Skeletal muscle tissue (tissue), 4 donors: ENCODE measurements around the gene FOXP1. TPM values are rescaled to one million over a fixed set of nuclear protein-coding genes. Genes with fewer than 3 reads are reported as not detected.
A peak's percentile ranks its signal among the peaks of the same experiment; 100 is the strongest.
"Not testable (repeated sequence)": the region's sequence is repeated elsewhere in the genome, so short reads cannot be mapped to it uniquely, and the experiment has no call there.

Experiments used
- H3K27ac ChIP-seq: one replicate; pipeline ENCODE4 v1.7.0; 2013; ENCODE audit warnings: mild to moderate bottlenecking, low read depth, low read length, inconsistent platforms
- H3K27me3 ChIP-seq, 3 donors: one replicate each; pipeline ENCODE4 v1.7.0; 2013; ENCODE audit warnings: low read length in 3 of 3; ENCODE audit not compliant: control insufficient read depth in 3 of 3, insufficient read depth in 3 of 3
- H3K36me3 ChIP-seq, 3 donors: one replicate each; pipeline ENCODE4 v1.7.0; 2013; ENCODE audit warnings: low read length in 3 of 3; ENCODE audit not compliant: control insufficient read depth in 3 of 3, insufficient read depth in 3 of 3
- H3K4me1 ChIP-seq, 3 donors: one replicate each; pipeline ENCODE4 v1.7.0; 2013; ENCODE audit warnings: low read length in 3 of 3, mild to moderate bottlenecking in 3 of 3; ENCODE audit not compliant: control insufficient read depth in 3 of 3, insufficient read depth in 3 of 3
- H3K4me3 ChIP-seq, 3 donors: one replicate each; pipeline ENCODE4 v1.7.0; 2013; ENCODE audit warnings: low read length in 3 of 3
- H3K9ac ChIP-seq, 3 donors: one replicate each; pipeline ENCODE4 v1.7.0; 2013; ENCODE audit warnings: low read length in 3 of 3, mild to moderate bottlenecking in 3 of 3, moderate library complexity in 2 of 3, low read depth in 1 of 3
- H3K9me3 ChIP-seq, 3 donors: one replicate each; pipeline ENCODE4 v1.7.0; 2013; ENCODE audit warnings: low read length in 3 of 3; ENCODE audit not compliant: control insufficient read depth in 3 of 3
- total RNA-seq: library from RNA; depleted of rRNA; stranded (reverse); fragments of >200 nt; gene quantifications from one replicate; pipeline ENCODE4 v1.2.3, GENCODE V29; 2014
- donor health status: Osteomylitis.

FOXP1 gene
- total RNA-seq, 1 donor from 2014 or later, result 36.0 TPM

- H3K9me3 ChIP-seq, result no peaks in the 10 kb centered on the region
Measured at GRCh38 chr3:71541313-71541712, 42.2 kb downstream of the FOXP1 start.

GRCh38 chr3:71537211-71537611, 46.3 kb downstream of the FOXP1 start:
- H3K9ac ChIP-seq, result no peak overlapping the region
- peaks cover 0 to under 1% (median 0%) of the 10 kb centered on the region in 3 donors for H3K36me3 ChIP-seq
- peaks cover 2 to 11% (median 10%) of the 10 kb centered on the region in 3 donors for H3K4me1 ChIP-seq
- H3K4me3 ChIP-seq, result no peak overlapping the region
- no peaks in the 10 kb centered on the region for H3K9me3 ChIP-seq
- H3K27me3 ChIP-seq, result no peaks in the 10 kb centered on the region
- peak overlapping the region; percentile 60 for H3K27ac ChIP-seq

More at GRCh38 chr3:71541313-71541712, 42.2 kb downstream of the FOXP1 start:
- Histone ChIP-seq H3K36me3 (no peaks in the 10 kb centered on the region), H3K27me3 (no peaks in the 10 kb centered on the region), H3K27ac (no peak overlapping the region), H3K9ac (no peak overlapping the region), H3K4me3 (no peak overlapping the region), H3K4me1 (peaks cover 17 to 25% (median 19%) of the 10 kb centered on the region in 3 donors)

GRCh38 chr3:71536376-71536965, 47.1 kb downstream of the FOXP1 start:
- Histone ChIP-seq H3K27ac (peak overlapping the region; percentile 60), H3K36me3 (peaks cover 0 to 2% (median 0%) of the 10 kb centered on the region in 3 donors), H3K4me1 (peaks cover 0 to 9% (median 9%) of the 10 kb centered on the region in 3 donors), H3K9me3 (no peaks in the 10 kb centered on the region), H3K9ac (no peak overlapping the region), H3K4me3 (no peak overlapping the region), H3K27me3 (no peaks in the 10 kb centered on the region)

GRCh38 chr3:71533588-71533987, 49.9 kb downstream of the FOXP1 start:
- no peak overlapping the region for H3K27ac ChIP-seq
- no peaks in the 10 kb centered on the region for H3K27me3 ChIP-seq
- peaks cover 0 to 9% (median 9%) of the 10 kb centered on the region in 3 donors for H3K4me1 ChIP-seq

GRCh38 chr3:71532639-71533395, 50.7 kb downstream of the FOXP1 start:
- Histone ChIP-seq H3K36me3 (peaks cover 0 to 2% (median 0%) of the 10 kb centered on the region in 3 donors), H3K27ac (no peak overlapping the region), H3K9ac (no peak overlapping the region), H3K27me3 (no peaks in the 10 kb centered on the region), H3K9me3 (no peaks in the 10 kb centered on the region), H3K4me1 (peaks cover 0 to 9% (median 9%) of the 10 kb centered on the region in 3 donors), H3K4me3 (no peak overlapping the region)

More at GRCh38 chr3:71533588-71533987, 49.9 kb downstream of the FOXP1 start:
- Histone ChIP-seq H3K4me3 (no peak overlapping the region), H3K36me3 (peaks cover 0 to 2% (median 0%) of the 10 kb centered on the region in 3 donors), H3K9me3 (no peaks in the 10 kb centered on the region), H3K9ac (no peak overlapping the region)

GRCh38 chr3:71530903-71531530, 52.5 kb downstream of the FOXP1 start:
- no peak overlapping the region for H3K27ac ChIP-seq

GRCh38 chr3:71528816-71529215, 54.7 kb downstream of the FOXP1 start:
- H3K27me3 ChIP-seq, result no peaks in the 10 kb centered on the region
- H3K9ac ChIP-seq, result no peak overlapping the region
- H3K4me1 ChIP-seq, result peaks cover 0 to 3% (median 0%) of the 10 kb centered on the region in 3 donors
- no peak overlapping the region for H3K4me3 ChIP-seq
- H3K9me3 ChIP-seq, result no peaks in the 10 kb centered on the region
- peaks cover 0 to 2% (median 0%) of the 10 kb centered on the region in 3 donors for H3K36me3 ChIP-seq
- no peak overlapping the region for H3K27ac ChIP-seq

More at GRCh38 chr3:71530903-71531530, 52.5 kb downstream of the FOXP1 start:
- Histone ChIP-seq H3K4me1 (peaks cover 0 to 3% (median 0%) of the 10 kb centered on the region in 3 donors), H3K27me3 (no peaks in the 10 kb centered on the region), H3K9ac (no peak overlapping the region), H3K4me3 (no peak overlapping the region), H3K36me3 (peaks cover 0 to 2% (median 0%) of the 10 kb centered on the region in 3 donors), H3K9me3 (no peaks in the 10 kb centered on the region)

GRCh38 chr3:71526448-71526847, 57.1 kb downstream of the FOXP1 start:
- not testable (repeated sequence) for H3K9ac ChIP-seq, H3K4me3 ChIP-seq, H3K4me1 ChIP-seq, H3K27ac ChIP-seq, H3K9me3 ChIP-seq, H3K27me3 ChIP-seq, H3K36me3 ChIP-seq

- H3K9me3 ChIP-seq, result no peaks in the 10 kb centered on the region
- no peaks in the 10 kb centered on the region for H3K27me3 ChIP-seq
- peaks cover 2 to 8% (median 4%) of the 10 kb centered on the region in 3 donors for H3K4me1 ChIP-seq
- H3K4me3 ChIP-seq, result no peak overlapping the region
- no peak overlapping the region for H3K27ac ChIP-seq
- no peak overlapping the region for H3K9ac ChIP-seq
- H3K36me3 ChIP-seq, result no peaks in the 10 kb centered on the region
Measured at GRCh38 chr3:71525391-71525790, 58.1 kb downstream of the FOXP1 start.

- no peak overlapping the region for H3K9ac ChIP-seq
Measured at GRCh38 chr3:71524672-71525071, 58.9 kb downstream of the FOXP1 start.

More at GRCh38 chr3:71524672-71525071, 58.9 kb downstream of the FOXP1 start:
- peaks cover 2 to 8% (median 4%) of the 10 kb centered on the region in 3 donors for H3K4me1 ChIP-seq
- H3K27me3 ChIP-seq, result no peaks in the 10 kb centered on the region
- no peaks in the 10 kb centered on the region for H3K9me3 ChIP-seq
- no peak overlapping the region for H3K4me3 ChIP-seq
- no peak overlapping the region for H3K27ac ChIP-seq
- H3K36me3 ChIP-seq, result no peaks in the 10 kb centered on the region
